ENCODE measurements around the gene CBR1.

The CBR1 gene

DNA sequence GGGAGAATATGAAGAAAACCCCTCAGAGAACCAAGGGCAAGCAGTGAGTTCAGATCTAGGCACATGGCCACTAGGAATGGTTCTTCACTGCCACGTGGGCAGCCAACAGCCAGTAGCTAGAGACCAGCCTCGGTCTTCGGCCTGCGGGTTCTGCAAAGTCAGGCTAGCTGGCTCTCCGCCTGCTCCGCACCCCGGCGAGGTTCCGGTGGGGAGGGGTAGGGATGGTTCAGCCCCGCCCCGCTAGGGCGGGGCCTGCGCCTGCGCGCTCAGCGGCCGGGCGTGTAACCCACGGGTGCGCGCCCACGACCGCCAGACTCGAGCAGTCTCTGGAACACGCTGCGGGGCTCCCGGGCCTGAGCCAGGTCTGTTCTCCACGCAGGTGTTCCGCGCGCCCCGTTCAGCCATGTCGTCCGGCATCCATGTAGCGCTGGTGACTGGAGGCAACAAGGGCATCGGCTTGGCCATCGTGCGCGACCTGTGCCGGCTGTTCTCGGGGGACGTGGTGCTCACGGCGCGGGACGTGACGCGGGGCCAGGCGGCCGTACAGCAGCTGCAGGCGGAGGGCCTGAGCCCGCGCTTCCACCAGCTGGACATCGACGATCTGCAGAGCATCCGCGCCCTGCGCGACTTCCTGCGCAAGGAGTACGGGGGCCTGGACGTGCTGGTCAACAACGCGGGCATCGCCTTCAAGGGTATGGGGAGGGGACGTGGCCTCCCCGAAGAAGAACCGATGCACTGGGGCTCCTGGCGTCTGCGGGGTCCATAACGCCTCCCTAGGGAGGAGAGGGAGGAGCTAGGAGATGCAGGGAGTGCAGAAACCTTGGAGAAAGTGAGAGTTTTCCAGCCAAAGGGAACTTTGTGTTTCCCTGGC, at the start of gene CBR1:
Gene CBR1 (plus strand): TSS at position 312 of the 871 bp plus-strand sequence. CDS start 92 bp downstream, at position 404.
- DNase-seq, result peak; percentile 94

DNA sequence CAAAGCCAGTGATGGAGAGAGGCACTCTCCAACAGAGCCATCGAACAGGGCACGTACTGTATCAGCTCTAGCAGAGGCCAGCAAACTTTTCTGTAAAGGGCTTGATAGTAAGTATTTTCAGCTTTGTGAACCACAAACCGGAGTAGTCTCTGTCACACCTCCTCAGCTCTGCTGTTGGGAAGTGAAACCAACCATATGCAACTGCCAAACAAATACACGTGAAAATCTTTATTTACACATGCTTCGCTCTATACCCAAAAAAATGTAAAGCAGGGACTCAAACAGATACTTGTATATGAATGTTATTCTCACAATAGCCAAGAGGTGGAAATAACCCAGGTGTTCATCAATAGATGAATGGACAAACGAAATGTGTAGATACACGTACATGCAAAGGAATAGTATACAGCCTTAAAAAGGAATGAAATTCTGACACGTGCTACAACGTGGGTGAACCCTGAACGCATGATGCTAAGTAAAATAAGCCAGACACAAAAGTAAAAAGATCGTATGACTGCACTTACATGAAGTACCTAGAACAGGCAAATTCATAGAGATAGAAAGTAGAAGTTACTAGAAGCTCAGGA, 48.5 kb upstream of the CBR1 start:
- no peak for DNase-seq

GRCh38 chr21:36022427-36023091, 47.3 kb upstream of the CBR1 start:
- DNase-seq, result no peak

- no peak for DNase-seq
Measured at GRCh38 chr21:36023092-36023480, 46.7 kb upstream of the CBR1 start.

DNA sequence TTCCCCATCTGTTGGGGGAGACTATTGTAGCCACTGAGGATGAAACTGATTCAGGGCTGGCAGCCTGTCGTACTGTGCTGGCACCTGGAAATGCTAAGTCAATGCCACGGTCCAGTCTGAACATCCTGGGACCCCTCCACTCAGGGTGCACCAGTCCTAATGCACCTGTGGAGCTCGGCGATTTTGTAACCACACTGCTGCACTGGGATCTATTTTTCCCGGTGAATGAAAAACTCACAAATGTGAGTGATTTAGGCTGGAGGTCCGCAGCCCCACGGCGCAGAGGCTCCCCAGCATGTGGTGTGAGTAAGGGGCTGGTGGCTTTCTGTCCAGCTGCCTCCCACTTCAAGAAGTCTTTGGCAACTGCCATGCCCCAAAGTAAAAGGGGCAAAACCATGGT, 45.0 kb upstream of the CBR1 start:
- DNase-seq, result no peak

GRCh38 chr21:36027347-36027746, 42.5 kb upstream of the CBR1 start:
- no peak for DNase-seq

GRCh38 chr21:36028127-36029069, 41.4 kb upstream of the CBR1 start:
- peak; percentile 58 for DNase-seq

DNA sequence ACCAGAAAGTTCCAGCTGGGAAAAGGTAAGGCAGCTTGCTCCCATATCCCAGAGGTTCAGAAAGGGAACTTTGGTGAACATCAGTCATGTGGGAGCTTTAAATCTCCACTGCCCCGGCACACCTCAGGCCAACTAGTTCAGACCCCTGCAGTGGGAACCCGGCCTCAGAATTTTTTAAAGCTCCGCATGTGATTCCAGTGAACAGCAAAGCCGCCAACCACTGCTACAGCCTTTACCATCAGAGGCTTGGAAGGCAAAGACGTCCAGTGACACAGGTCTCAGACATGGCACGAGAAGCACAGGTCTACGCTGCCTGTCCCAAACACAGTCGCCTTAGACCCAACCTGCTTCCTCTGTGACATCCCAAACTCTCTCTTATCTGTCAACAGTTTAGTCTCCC, 40.5 kb upstream of the CBR1 start:
- no peak for DNase-seq

- no peak for DNase-seq
Measured at GRCh38 chr21:36030581-36031189, 39.1 kb upstream of the CBR1 start.

DNA sequence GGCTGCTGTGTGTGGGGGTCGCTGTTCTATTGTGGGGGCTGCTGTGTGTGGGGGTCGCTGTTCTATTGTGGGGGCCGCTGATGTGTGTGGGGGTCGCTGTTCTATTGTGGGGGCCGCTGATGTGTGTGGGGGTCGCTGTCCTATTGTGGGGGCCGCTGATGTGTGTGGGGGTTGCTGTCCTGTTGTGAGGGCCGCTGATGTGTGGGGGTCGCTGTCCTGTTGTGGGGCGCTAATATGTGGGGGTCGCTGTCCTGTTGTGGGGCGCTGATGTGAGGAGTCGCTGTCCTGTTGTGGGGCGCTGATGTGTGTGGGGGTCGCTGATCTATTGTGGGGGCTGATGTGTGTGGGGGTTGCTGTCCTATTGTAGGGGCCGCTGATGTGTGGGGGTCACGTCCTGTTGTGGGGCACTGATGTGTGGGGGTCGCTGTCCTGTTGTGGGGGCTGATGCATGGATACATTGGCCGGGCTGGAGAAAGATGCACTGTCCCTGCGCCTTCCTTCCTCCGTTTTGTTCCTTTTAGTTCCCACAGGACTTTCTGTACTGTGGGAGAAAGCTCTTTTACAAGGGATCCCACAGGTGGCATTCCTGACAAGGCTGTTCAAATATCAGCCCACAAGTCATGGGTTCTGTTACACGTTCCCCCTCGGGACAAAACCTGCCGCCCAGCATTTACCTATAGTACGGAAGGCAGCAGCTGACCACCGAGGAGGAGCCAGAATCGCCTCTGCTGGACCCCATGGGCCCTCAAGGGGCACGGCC, 37.0 kb upstream of the CBR1 start:
- no peak for DNase-seq

- no peak for DNase-seq
Measured at GRCh38 chr21:36034211-36034913, 35.5 kb upstream of the CBR1 start.

DNA sequence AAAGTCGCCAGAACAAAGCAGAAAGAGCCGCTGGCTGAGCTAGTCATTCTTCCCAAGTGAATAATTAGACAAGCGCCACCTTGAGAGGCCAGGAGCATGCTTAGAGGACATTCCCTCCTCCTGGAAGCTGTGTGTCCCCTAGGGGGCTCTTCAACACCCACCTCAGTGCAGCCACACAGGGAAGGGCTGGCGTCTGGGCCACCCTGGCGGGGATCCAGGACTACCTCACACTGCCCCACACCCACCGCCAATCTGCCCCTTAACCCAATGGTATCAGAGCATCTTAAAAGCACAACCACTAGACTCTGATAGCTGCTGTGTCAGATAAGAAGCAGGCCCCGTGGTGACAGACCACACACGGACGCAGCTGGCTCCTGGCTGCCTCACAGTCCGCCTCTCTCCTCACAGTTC, 34.4 kb upstream of the CBR1 start:
- peak; percentile 6 for DNase-seq

- no peak for DNase-seq
Measured at GRCh38 chr21:36038701-36039497, 30.9 kb upstream of the CBR1 start.

DNA sequence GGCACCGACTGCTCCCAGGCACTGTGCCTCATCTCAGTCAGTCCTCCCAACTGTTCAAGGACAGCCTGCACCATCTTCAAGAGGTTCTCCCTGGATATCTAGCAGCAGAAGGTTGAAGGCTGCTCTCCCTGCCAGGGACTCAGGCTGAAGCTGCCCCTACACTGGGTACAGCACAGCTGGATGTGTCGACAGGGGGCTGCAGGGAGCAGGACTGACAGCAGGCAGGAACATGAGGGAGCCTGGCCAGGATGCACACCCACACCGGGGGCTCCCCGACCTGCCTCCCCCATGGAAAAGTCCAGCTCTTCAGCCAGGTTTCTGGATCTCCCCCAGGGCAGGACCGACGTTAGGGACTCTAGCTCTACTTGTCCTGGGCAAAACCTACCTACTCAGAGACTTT, 30.0 kb upstream of the CBR1 start:
- no peak for DNase-seq

- DNase-seq, result no peak
Measured at GRCh38 chr21:36040389-36040788, 29.4 kb upstream of the CBR1 start.

DNA sequence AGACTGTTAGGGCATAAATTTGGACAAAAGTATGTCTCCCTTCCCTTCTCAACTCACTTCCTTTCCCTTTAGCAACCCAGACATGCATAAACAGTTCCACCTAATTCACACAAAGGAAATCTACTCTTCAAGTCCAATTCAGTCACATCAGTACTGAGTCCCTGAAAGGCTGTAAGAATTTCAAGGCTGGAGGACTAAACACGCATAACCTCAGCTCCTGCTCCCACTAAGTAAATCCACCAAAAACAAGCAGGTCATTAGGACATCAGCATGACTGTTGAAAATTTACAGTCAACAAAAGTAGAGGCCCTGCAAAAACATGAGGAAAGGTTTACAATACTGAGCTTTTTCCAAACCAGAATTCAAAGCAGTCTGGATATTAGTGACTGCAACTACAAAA, 27.9 kb upstream of the CBR1 start:
- DNase-seq, result no peak

- DNase-seq, result no peak
Measured at GRCh38 chr21:36044056-36044455, 25.8 kb upstream of the CBR1 start.

GRCh38 chr21:36045993-36046392, 23.8 kb upstream of the CBR1 start:
- DNase-seq, result no peak

- no peak for DNase-seq
Measured at GRCh38 chr21:36047139-36047538, 22.7 kb upstream of the CBR1 start.

GRCh38 chr21:36048357-36048756, 21.5 kb upstream of the CBR1 start:
- no peak for DNase-seq
